Neuronal stem cell (in vitro differentiated cells): ENCODE results near the gene ITPK1.

ENCODE experiments used
- DNase-seq: peaks from one replicate; pipeline ENCODE4 v3.0.0-alpha.2; 2013; ENCODE audit warnings: low spot score
- H2AFZ ChIP-seq: one replicate; pipeline ENCODE4 v1.6.1; 2013; ENCODE audit warnings: mild to moderate bottlenecking, low read length, inconsistent platforms
- H2AK5ac ChIP-seq: 2 replicates; pipeline ENCODE4 v1.6.1; 2013; ENCODE audit warnings: low read depth, mild to moderate bottlenecking, inconsistent platforms, low read length, moderate library complexity, mixed read lengths
- H2BK120ac ChIP-seq: 2 replicates; pipeline ENCODE4 v1.6.1; 2013; ENCODE audit warnings: low read depth, mild to moderate bottlenecking, inconsistent platforms, low read length, moderate library complexity, mixed read lengths
- H2BK12ac ChIP-seq: one replicate; pipeline ENCODE4 v1.6.1; 2013; ENCODE audit warnings: low read length, inconsistent platforms
- H2BK15ac ChIP-seq: 2 replicates; pipeline ENCODE4 v1.6.1; 2013; ENCODE audit warnings: mild to moderate bottlenecking, low read length, inconsistent platforms, mixed read lengths
- H2BK5ac ChIP-seq: one replicate; pipeline ENCODE4 v1.6.1; 2013; ENCODE audit warnings: inconsistent platforms, mild to moderate bottlenecking, low read length, moderate library complexity
- H3K14ac ChIP-seq: one replicate; pipeline ENCODE4 v1.6.1; 2013; ENCODE audit warnings: low read length, inconsistent platforms
- H3K18ac ChIP-seq: 2 replicates; pipeline ENCODE4 v1.6.1; 2013; ENCODE audit warnings: low read length, inconsistent platforms
- H3K23ac ChIP-seq: 2 replicates; pipeline ENCODE4 v1.6.1; 2013; ENCODE audit warnings: low read depth, mild to moderate bottlenecking, mixed read lengths, low read length, inconsistent platforms; ENCODE audit not compliant: poor library complexity
- H3K27ac ChIP-seq: replicated peaks from 3 replicates; pipeline ENCODE4 v1.5.1; 2013; ENCODE audit warnings: low read length, inconsistent platforms
- H3K27me3 ChIP-seq, 3 experiments: 2 replicates each; pipeline ENCODE4 v1.6.1; 2013; ENCODE audit warnings: low read length in 3 of 3, mild to moderate bottlenecking in 2 of 3, inconsistent platforms in 1 of 3, low read depth in 1 of 3, mixed read lengths in 1 of 3, moderate library complexity in 1 of 3; ENCODE audit not compliant: control insufficient read depth in 3 of 3, insufficient read depth in 3 of 3
- H3K36me3 ChIP-seq, 2 donors: replicated peaks in 1 of 2; 2 replicates each; pipeline ENCODE4 v1.6.1; 2013; ENCODE audit warnings: low read length in 2 of 2; ENCODE audit not compliant: control insufficient read depth in 2 of 2, insufficient read depth in 2 of 2
- H3K4ac ChIP-seq: 2 replicates; pipeline ENCODE4 v1.6.1; 2013; ENCODE audit warnings: inconsistent platforms, mild to moderate bottlenecking, low read length, moderate library complexity
- H3K4me1 ChIP-seq, 2 donors: 1 replicate in 1 of 2; 2 replicates in 1 of 2; pipeline ENCODE4 v1.6.1; 2013; ENCODE audit warnings: low read length in 2 of 2, low read depth in 1 of 2; ENCODE audit not compliant: control insufficient read depth in 2 of 2, insufficient read depth in 1 of 2
- H3K4me2 ChIP-seq: one replicate; pipeline ENCODE4 v1.6.1; 2013; ENCODE audit warnings: mild to moderate bottlenecking, low read length, inconsistent platforms; ENCODE audit not compliant: insufficient read depth, poor library complexity, severe bottlenecking
- H3K4me3 ChIP-seq, 2 donors: 2 replicates each; pipeline ENCODE4 v1.5.1; 2013; ENCODE audit warnings: low read length in 2 of 2, mild to moderate bottlenecking in 2 of 2, inconsistent platforms in 1 of 2, moderate library complexity in 1 of 2
- H3K79me1 ChIP-seq: one replicate; pipeline ENCODE4 v1.6.1; 2013; ENCODE audit warnings: low read depth, mild to moderate bottlenecking, inconsistent platforms, low read length, moderate library complexity
- H3K9ac ChIP-seq: one replicate; pipeline ENCODE4 v1.6.1; 2013; ENCODE audit warnings: mild to moderate bottlenecking, low read depth, low read length, inconsistent platforms; ENCODE audit not compliant: poor library complexity
- H3K9me3 ChIP-seq, 2 donors: replicated peaks in 1 of 2; 2 replicates each; pipeline versions ENCODE3 to v1.6.1; 2013; ENCODE audit warnings: low read length in 2 of 2, mild to moderate bottlenecking in 2 of 2, inconsistent platforms in 1 of 2, low read depth in 1 of 2, mixed read lengths in 1 of 2, moderate library complexity in 1 of 2; ENCODE audit not compliant: control insufficient read depth in 2 of 2, insufficient read depth in 1 of 2
- H4K8ac ChIP-seq: one replicate; pipeline ENCODE4 v1.6.1; 2013; ENCODE audit warnings: low read depth, mild to moderate bottlenecking, inconsistent platforms, low read length, moderate library complexity
- H4K91ac ChIP-seq: one replicate; pipeline ENCODE4 v1.6.1; 2013; ENCODE audit warnings: low read length, low read depth, mild to moderate bottlenecking, inconsistent platforms; ENCODE audit not compliant: poor library complexity
- WGBS, 2 donors: extraction: QIAGEN DNeasy Blood & Tissue Kit; methylation state at CpG; one replicate each; pipeline ENCODE4 v1.1.7; 2013; ENCODE audit warnings: missing lambda C conversion rate in 2 of 2, mixed read lengths in 1 of 2; ENCODE audit not compliant: insufficient read length in 2 of 2, insufficient replicate concordance in 1 of 2; ENCODE audit errors: extremely low coverage in 2 of 2; 5-methylcytosine and 5-hydroxymethylcytosine counted together

Gene ITPK1

DNA sequence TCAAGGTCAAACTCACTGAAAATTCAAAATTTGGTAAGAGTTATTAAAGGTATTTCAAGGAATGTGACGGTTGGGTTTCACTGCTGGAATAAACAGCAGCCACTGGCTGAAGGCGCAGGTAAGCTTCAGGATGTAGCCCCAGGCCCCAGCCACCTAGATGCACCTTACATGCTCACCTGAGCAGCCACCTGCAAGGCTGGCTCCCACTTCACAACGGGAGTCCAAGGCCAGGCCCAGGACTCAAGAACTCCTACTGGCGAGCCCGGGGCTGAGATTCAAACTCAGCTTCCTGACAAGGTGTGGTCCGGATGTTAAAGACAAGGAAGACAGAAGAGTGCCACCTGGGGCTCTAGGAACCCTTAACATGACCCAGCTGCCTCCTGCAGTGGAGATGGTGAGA, 78.4 kb downstream of the ITPK1 start:
- Histone ChIP-seq H3K27ac (no peak overlapping the region), H2AFZ (no peak overlapping the region), H3K23ac (no peak overlapping the region), H3K4me2 (no peak overlapping the region), H3K27me3 (peaks cover 0 to 7% (median 4%) of the 10 kb centered on the region in 3 experiments), H2AK5ac (no peak overlapping the region), H2BK12ac (no peak overlapping the region), H3K4me3 (no peak overlapping the region), H2BK15ac (no peak overlapping the region), H4K8ac (no peak overlapping the region), H3K14ac (no peak overlapping the region), H3K18ac (no peak overlapping the region), H2BK5ac (no peak overlapping the region), H3K9me3 (no peaks in the 10 kb centered on the region), H3K4ac (no peak overlapping the region), H4K91ac (no peak overlapping the region), H3K9ac (no peak overlapping the region), H2BK120ac (no peak overlapping the region), H3K36me3 (no peaks in the 10 kb centered on the region), H3K4me1 (peaks cover 49 to 67% of the 10 kb centered on the region in 2 donors), H3K79me1 (peaks cover 3% of the 10 kb centered on the region)
- DNase-seq: no peak
- WGBS, 2 donors: no CpG with 5 or more reads among the region's 6 CpGs

DNA sequence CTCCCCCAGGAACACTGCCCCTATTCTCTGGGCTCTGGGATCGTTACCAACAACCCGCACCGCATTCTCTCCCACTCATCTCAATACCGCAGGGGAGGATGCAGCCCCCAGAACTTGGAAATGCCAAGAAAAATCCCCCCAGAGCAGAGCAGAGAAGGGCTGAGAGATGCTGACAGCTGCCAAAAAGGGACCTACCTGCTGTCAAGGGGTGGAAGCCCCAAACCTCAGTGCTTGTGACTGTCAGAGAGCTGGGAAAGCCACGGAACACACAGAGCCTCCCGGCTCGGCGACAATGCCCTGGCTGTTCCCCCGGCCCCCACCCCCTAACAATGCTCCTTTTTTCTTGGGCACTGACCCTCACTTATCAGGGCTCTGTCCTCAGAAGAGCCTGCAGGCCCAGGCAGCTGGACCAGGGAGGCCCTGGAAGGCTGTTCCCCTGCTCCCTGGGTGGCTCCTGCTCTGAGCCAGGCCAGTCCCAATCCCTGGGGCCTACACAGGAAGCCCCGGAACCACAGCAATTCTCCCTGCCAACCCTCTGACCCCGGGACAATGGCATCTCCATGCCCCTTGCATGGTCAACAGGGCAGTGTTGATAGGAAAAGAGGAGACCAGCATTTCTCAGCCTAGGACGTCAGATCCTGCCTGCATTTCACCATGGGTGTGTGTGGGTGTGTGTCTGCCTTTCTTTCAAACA, 78.9 kb downstream of the ITPK1 start:
- H2BK120ac ChIP-seq: peak overlapping the region; percentile 9
- H3K18ac ChIP-seq: peak overlapping the region; percentile 81
- no peak overlapping the region for H3K4me3 ChIP-seq
- H2BK15ac ChIP-seq: no peak overlapping the region
- H3K23ac ChIP-seq: no peak overlapping the region
- peak overlapping the region; percentile 40 for H3K27ac ChIP-seq
- no peaks in the 10 kb centered on the region for H3K9me3 ChIP-seq
- H3K4ac ChIP-seq: no peak overlapping the region
- no peak overlapping the region for H3K14ac ChIP-seq
- no peak overlapping the region for H2AFZ ChIP-seq
- DNase-seq: peak; percentile 66
- peak overlapping the region; percentile 41 for H3K4me2 ChIP-seq
- H2BK12ac ChIP-seq: no peak overlapping the region
- peaks cover 50 to 63% of the 10 kb centered on the region in 2 donors for H3K4me1 ChIP-seq
- peaks cover 3% of the 10 kb centered on the region for H3K79me1 ChIP-seq
- H2BK5ac ChIP-seq: peak overlapping the region; percentile 28
- H3K27me3 ChIP-seq: peaks cover 0 to 2% (median 1%) of the 10 kb centered on the region in 3 experiments
- H4K8ac ChIP-seq: no peak overlapping the region
- peak overlapping the region; percentile 45 for H2AK5ac ChIP-seq
- WGBS, 2 donors: no CpG with 5 or more reads among the region's 12 CpGs
- H4K91ac ChIP-seq: no peak overlapping the region
- no peak overlapping the region for H3K9ac ChIP-seq
- H3K36me3 ChIP-seq: no peaks in the 10 kb centered on the region

DNA sequence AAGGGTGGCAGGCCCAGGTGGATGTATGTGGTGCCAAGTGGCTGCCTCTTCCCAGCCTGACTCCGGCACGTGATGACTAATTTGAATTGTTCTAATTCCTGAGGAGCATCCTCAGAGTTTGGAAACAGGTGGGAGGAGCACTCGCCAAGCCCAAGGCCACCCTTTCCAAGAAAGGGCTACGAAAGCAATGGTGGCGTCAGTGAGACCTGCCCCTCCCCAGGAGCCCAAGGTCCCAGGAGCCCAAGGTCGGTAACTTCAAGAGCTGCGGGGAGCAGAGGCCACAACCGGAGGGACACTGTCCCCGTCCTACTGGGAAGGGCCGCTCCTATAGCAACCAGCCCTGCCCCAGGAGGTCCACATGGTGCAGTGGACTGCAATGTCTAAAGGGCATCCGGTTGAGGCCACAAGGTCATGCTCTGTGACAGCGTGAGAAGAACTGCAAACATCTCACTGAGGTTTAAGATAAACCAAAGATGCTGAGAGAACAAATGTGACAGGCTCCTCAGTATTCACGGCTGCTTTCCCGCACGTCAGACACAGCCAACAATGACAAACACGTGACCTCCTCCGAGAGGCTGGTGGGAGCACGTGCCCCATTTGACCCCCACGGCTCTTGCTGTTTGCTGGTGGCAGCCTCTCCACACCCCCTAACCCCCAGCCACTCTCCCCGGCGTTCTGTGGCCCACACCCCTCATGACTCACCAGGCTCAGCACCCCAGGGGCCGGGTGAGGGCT, 79.6 kb downstream of the ITPK1 start:
- H4K8ac ChIP-seq: no peak overlapping the region
- no peaks in the 10 kb centered on the region for H3K36me3 ChIP-seq
- H3K18ac ChIP-seq: peak overlapping the region; percentile 81
- H3K23ac ChIP-seq: no peak overlapping the region
- no peak overlapping the region for H4K91ac ChIP-seq
- WGBS, 2 donors: no CpG with 5 or more reads among the region's 22 CpGs
- H3K4me1 ChIP-seq: peaks cover 46 to 56% of the 10 kb centered on the region in 2 donors
- H3K4me2 ChIP-seq: peak overlapping the region; percentile 41
- peak overlapping the region; percentile 40 for H3K27ac ChIP-seq
- peak; percentile 45 for DNase-seq
- peak overlapping the region; percentile 27 for H2BK12ac ChIP-seq
- no peak overlapping the region for H2BK15ac ChIP-seq
- no peak overlapping the region for H3K9ac ChIP-seq
- no peaks in the 10 kb centered on the region for H3K9me3 ChIP-seq
- no peak overlapping the region for H3K4ac ChIP-seq
- no peak overlapping the region for H3K14ac ChIP-seq
- H3K79me1 ChIP-seq: peaks cover 3% of the 10 kb centered on the region
- H2AFZ ChIP-seq: no peak overlapping the region
- H3K27me3 ChIP-seq: peaks cover 0 to 2% (median 0%) of the 10 kb centered on the region in 3 experiments
- peak overlapping the region; percentile 9 for H2BK120ac ChIP-seq
- peak overlapping the region; percentile 45 for H2AK5ac ChIP-seq
- peak overlapping the region; percentile 28 for H2BK5ac ChIP-seq
- H3K4me3 ChIP-seq: no peak overlapping the region

DNA sequence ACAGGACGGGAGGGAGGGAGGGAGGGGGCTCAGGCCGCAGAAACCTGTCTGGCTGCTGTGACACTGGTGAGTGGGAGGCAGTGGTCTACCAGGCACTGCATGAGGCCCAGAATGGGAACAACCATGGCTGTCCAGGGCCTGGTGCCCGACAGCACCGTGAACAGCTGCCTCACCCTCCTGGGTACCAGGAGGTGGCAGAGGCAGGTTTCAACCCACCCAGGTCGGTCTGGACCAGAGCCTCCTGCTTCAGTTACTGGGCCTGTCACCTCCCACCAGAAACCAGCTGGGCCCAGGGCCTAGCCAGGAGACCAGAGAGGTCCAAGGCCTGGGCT, 80.2 kb downstream of the ITPK1 start:
- WGBS, 2 donors: no CpG with 5 or more reads among the region's 5 CpGs
- Histone ChIP-seq H3K4me3 (no peak overlapping the region), H3K27ac (no peak overlapping the region)

More for the DNA sequence above, 80.2 kb downstream of the ITPK1 start:
- Histone ChIP-seq H4K91ac (no peak overlapping the region), H3K18ac (peak overlapping the region; percentile 54), H3K4ac (no peak overlapping the region), H3K9me3 (no peaks in the 10 kb centered on the region), H3K4me2 (no peak overlapping the region), H2BK15ac (no peak overlapping the region), H2AFZ (no peak overlapping the region), H3K9ac (no peak overlapping the region), H2BK5ac (no peak overlapping the region), H2AK5ac (peak overlapping the region; percentile 6), H3K4me1 (peaks cover 44 to 53% of the 10 kb centered on the region in 2 donors), H3K36me3 (no peaks in the 10 kb centered on the region), H2BK120ac (no peak overlapping the region), H3K14ac (no peak overlapping the region), H3K27me3 (peaks cover 0 to 2% (median 0%) of the 10 kb centered on the region in 3 experiments), H3K79me1 (peaks cover 3% of the 10 kb centered on the region), H2BK12ac (peak overlapping the region; percentile 27), H3K23ac (no peak overlapping the region), H4K8ac (no peak overlapping the region)
- DNase-seq: no peak
